H9 (cell line): ENCODE data around the gene BICDL1. TPM values are rescaled to one million over a fixed set of nuclear protein-coding genes. Genes with fewer than 3 reads are reported as not detected.

Experiments used
- DNase-seq: peaks from one replicate; pipeline ENCODE4 v3.0.0-alpha.2; 2017
- H2AFZ ChIP-seq: one replicate; pipeline ENCODE4 v1.6.1; 2013; ENCODE audit warnings: mild to moderate bottlenecking, low read length, control low read depth, moderate library complexity
- H2AK5ac ChIP-seq: 2 replicates; pipeline ENCODE4 v1.6.1; 2013; ENCODE audit warnings: low read length, control low read depth, mixed read lengths; ENCODE audit not compliant: insufficient read length
- H2BK120ac ChIP-seq: one replicate; pipeline ENCODE4 v1.6.1; 2013; ENCODE audit warnings: low read depth, mild to moderate bottlenecking, low read length, control low read depth, inconsistent platforms; ENCODE audit not compliant: poor library complexity, severe bottlenecking
- H2BK12ac ChIP-seq: 2 replicates; pipeline ENCODE4 v1.6.1; 2013; ENCODE audit warnings: low read length, control low read depth, mixed read lengths, low read depth; ENCODE audit not compliant: insufficient read length
- H2BK15ac ChIP-seq: 2 replicates; pipeline ENCODE4 v1.6.1; 2013; ENCODE audit warnings: low read depth, low read length, control low read depth
- H2BK20ac ChIP-seq: one replicate; pipeline ENCODE4 v1.6.1; 2013; ENCODE audit warnings: low read depth, mild to moderate bottlenecking, low read length, control low read depth, inconsistent platforms; ENCODE audit not compliant: poor library complexity, severe bottlenecking
- H2BK5ac ChIP-seq: 2 replicates; pipeline ENCODE4 v1.6.1; 2013; ENCODE audit warnings: low read length, control low read depth, mixed read lengths; ENCODE audit not compliant: insufficient read length
- H3K14ac ChIP-seq: 2 replicates; pipeline ENCODE4 v1.6.1; 2013; ENCODE audit warnings: low read length, control low read depth; ENCODE audit not compliant: insufficient read depth
- H3K18ac ChIP-seq: 2 replicates; pipeline ENCODE4 v1.6.1; 2013; ENCODE audit warnings: low read depth, mild to moderate bottlenecking, mixed read lengths, low read length, control low read depth; ENCODE audit not compliant: insufficient read length
- H3K23ac ChIP-seq: 2 replicates; pipeline ENCODE4 v1.6.1; 2013; ENCODE audit warnings: low read length, control low read depth, mixed read lengths, low read depth; ENCODE audit not compliant: insufficient read length
- H3K23me2 ChIP-seq: 2 replicates; pipeline ENCODE4 v1.6.1; 2013; ENCODE audit warnings: low read depth, mild to moderate bottlenecking, mixed read lengths, low read length, control low read depth; ENCODE audit not compliant: insufficient read length, poor library complexity, severe bottlenecking
- H3K27ac ChIP-seq: 2 replicates; pipeline ENCODE4 v1.5.1; 2013; ENCODE audit warnings: low read length, control low read depth, mixed read lengths, low read depth; ENCODE audit not compliant: insufficient read length
- H3K27me3 ChIP-seq: 2 replicates; pipeline ENCODE4 v1.6.1; 2013; ENCODE audit warnings: low read length, control low read depth, inconsistent platforms; ENCODE audit not compliant: insufficient read depth
- H3K4ac ChIP-seq: 2 replicates; pipeline ENCODE4 v1.6.1; 2013; ENCODE audit warnings: low read depth, mild to moderate bottlenecking, control low read depth, inconsistent platforms, low read length, moderate library complexity
- H3K4me1 ChIP-seq: 2 replicates; pipeline ENCODE4 v1.6.1; 2013; ENCODE audit warnings: low read length, control low read depth, inconsistent platforms; ENCODE audit not compliant: insufficient read depth
- H3K4me2 ChIP-seq: 2 replicates; pipeline ENCODE4 v1.6.1; 2013; ENCODE audit warnings: low read length, control low read depth, mixed read lengths; ENCODE audit not compliant: insufficient read length, insufficient read depth
- H3K56ac ChIP-seq: 2 replicates; pipeline ENCODE4 v1.6.1; 2013; ENCODE audit warnings: low read depth, mild to moderate bottlenecking, mixed read lengths, low read length, control low read depth; ENCODE audit not compliant: insufficient read length
- H3K79me1 ChIP-seq: 2 replicates; pipeline ENCODE4 v1.6.1; 2013; ENCODE audit warnings: low read depth, mild to moderate bottlenecking, moderate library complexity, low read length, control low read depth, inconsistent platforms; ENCODE audit not compliant: insufficient read depth, poor library complexity, severe bottlenecking
- H3K79me2 ChIP-seq: 2 replicates; pipeline ENCODE4 v1.6.1; 2013; ENCODE audit warnings: low read length, control low read depth, inconsistent platforms; ENCODE audit not compliant: insufficient read depth
- H3K9ac ChIP-seq: 2 replicates; pipeline ENCODE4 v1.6.1; 2013; ENCODE audit warnings: low read length, control low read depth, mixed read lengths; ENCODE audit not compliant: insufficient read length; ENCODE audit errors: extremely low read depth
- H3K9me3 ChIP-seq: one replicate; pipeline ENCODE4 v1.6.1; 2013; ENCODE audit warnings: low read depth, low read length, inconsistent platforms; ENCODE audit not compliant: control insufficient read depth
- H3T11ph ChIP-seq: one replicate; pipeline ENCODE4 v1.6.1; 2013; ENCODE audit warnings: mild to moderate bottlenecking, low read length, control low read depth, inconsistent platforms
- H4K20me1 ChIP-seq: one replicate; pipeline ENCODE4 v1.6.1; 2013; ENCODE audit not compliant: control insufficient read depth, insufficient read length, insufficient read depth
- H4K5ac ChIP-seq: 2 replicates; pipeline ENCODE4 v1.6.1; 2013; ENCODE audit warnings: low read depth, mild to moderate bottlenecking, mixed read lengths, low read length, control low read depth; ENCODE audit not compliant: insufficient read length
- H4K8ac ChIP-seq: replicated peaks from 2 replicates; pipeline ENCODE4 v1.6.1; 2013; ENCODE audit warnings: low read length, control low read depth, mixed read lengths, low read depth; ENCODE audit not compliant: insufficient read length
- H4K91ac ChIP-seq: 2 replicates; pipeline ENCODE4 v1.6.1; 2013; ENCODE audit warnings: low read depth, mild to moderate bottlenecking, moderate library complexity, mixed read lengths, low read length, control low read depth; ENCODE audit not compliant: insufficient read length
- H3K27ac Mint-ChIP-seq, 3 experiments: 2 replicates in 2 of 3; 3 replicates in 1 of 3; pipeline ENCODE4 v1.8.0; 2020 to 2021; ENCODE audit warnings: mixed read lengths in 3 of 3, mild to moderate bottlenecking in 1 of 3, moderate library complexity in 1 of 3
- H3K27me3 Mint-ChIP-seq: 2 replicates; pipeline ENCODE4 v1.8.0; 2021; ENCODE audit warnings: low read depth, mild to moderate bottlenecking, moderate library complexity, mixed read lengths
- H3K36me3 Mint-ChIP-seq, 3 experiments: 2 replicates in 2 of 3; 3 replicates in 1 of 3; pipeline ENCODE4 v1.8.0; 2020 to 2021; ENCODE audit warnings: low read depth in 3 of 3, mixed read lengths in 3 of 3; ENCODE audit not compliant: insufficient read depth in 1 of 3
- H3K4me1 Mint-ChIP-seq, 2 experiments: 2 replicates each; pipeline ENCODE4 v1.8.0; 2020; ENCODE audit warnings: mixed read lengths in 2 of 2
- H3K4me3 Mint-ChIP-seq, 2 experiments: 2 replicates in 1 of 2; 3 replicates in 1 of 2; pipeline ENCODE4 v1.8.0; 2020 to 2021; ENCODE audit warnings: mild to moderate bottlenecking in 2 of 2, mixed read lengths in 2 of 2, moderate library complexity in 1 of 2
- H3K9me3 Mint-ChIP-seq, 2 experiments: 2 replicates in 1 of 2; 3 replicates in 1 of 2; pipeline ENCODE4 v1.8.0; 2020; ENCODE audit warnings: mild to moderate bottlenecking in 2 of 2, mixed read lengths in 2 of 2, moderate library complexity in 1 of 2
- CTCF ChIP-seq: fragments of 200-600 bp; sonication (generic); conservative IDR thresholded peaks from 3 replicates; pipeline ENCODE4 v1.8.0; 2021; ENCODE audit warnings: antibody characterized with exemption, mild to moderate bottlenecking
- WGBS: extraction: QIAGEN DNeasy Blood & Tissue Kit; methylation state at CpG from one replicate; pipeline ENCODE4 v1.1.7; 2013; ENCODE audit warnings: missing lambda C conversion rate, low lambda C conversion rate, mixed read lengths; ENCODE audit not compliant: insufficient read length; ENCODE audit errors: extremely low coverage; 5-methylcytosine and 5-hydroxymethylcytosine counted together
- total RNA-seq: library from RNA; stranded (reverse); gene quantifications from 2 replicates; pipeline ENCODE4 v1.2.1, GENCODE V29; 2021

BICDL1 gene
- total RNA-seq, 1 experiment from 2014 or later = 13.8 TPM

DNA sequence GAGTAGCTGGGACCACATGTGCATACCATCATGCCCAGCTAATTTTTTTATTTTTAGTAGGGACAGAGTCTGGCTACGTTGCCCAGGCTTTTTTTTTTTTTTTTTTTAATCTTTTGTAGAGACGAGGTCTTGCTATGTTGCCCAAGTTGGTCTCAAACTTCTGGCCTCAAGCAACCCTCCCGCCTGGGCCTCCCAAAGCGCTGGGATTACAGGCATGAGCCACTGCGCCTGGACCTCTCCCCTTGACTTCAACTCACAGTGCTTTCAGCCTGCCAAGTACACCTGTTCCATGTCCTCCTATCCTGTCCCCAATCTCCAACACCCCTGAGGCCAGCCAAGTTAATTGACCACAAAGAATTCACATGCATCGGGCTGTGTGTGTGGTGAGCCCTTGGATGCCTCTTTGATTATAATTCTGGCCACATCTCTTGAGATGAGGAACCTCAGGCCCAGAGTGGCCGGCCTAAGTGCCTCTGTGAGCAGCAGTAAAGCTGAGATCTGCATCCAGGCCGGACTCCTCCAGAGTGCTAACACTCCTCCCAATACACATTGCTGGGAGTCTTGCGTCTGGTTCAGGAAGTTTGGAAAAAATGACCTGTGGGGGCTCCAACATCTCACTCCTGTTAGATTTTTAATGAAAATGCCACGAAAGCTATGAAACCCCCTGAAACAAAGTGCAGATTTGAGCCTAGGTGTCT, 120.7 kb downstream of the BICDL1 start:
- Mint-ChIP-seq H3K27me3 (no peaks in the 10 kb centered on the region), H3K36me3 (peaks cover 15 to 45% (median 24%) of the 10 kb centered on the region in 3 experiments; a peak in 6 of 7 replicates), H3K9me3 (no peaks in the 10 kb centered on the region), H3K4me1 (peaks cover 47 to 53% of the 10 kb centered on the region in 2 experiments), H3K4me3 (peak overlapping the region in 1 of 2 experiments; percentile 7; a peak in 1 of 5 replicates), H3K27ac (peak overlapping the region; percentile 27 to 73 (median 49); a peak in 5 of 7 replicates)
- no peak overlapping the region for H4K91ac ChIP-seq
- WGBS = no CpG with 5 or more reads among the region's 10 CpGs
- H3K79me2 ChIP-seq = peaks cover 18% of the 10 kb centered on the region; the same call in 1 of the 2 replicates
- no peaks in the 10 kb centered on the region for H4K20me1 ChIP-seq
- no peaks in the 10 kb centered on the region for H3K9me3 ChIP-seq
- no peak overlapping the region for H3K18ac ChIP-seq
- H2AFZ ChIP-seq = no peak overlapping the region
- no peak overlapping the region for H3K23ac ChIP-seq
- no peak overlapping the region for H4K8ac ChIP-seq
- no peak overlapping the region for H2BK15ac ChIP-seq
- TF ChIP-seq CTCF = no peak
- no peak overlapping the region for H3K4me2 ChIP-seq
- H4K5ac ChIP-seq = no peak overlapping the region
- peaks cover 5% of the 10 kb centered on the region for H3K79me1 ChIP-seq
- no peak overlapping the region for H2BK5ac ChIP-seq
- H3K56ac ChIP-seq = no peak overlapping the region
- H3K4me1 ChIP-seq = peaks cover 2% of the 10 kb centered on the region
- H2AK5ac ChIP-seq = no peak overlapping the region
- H3K4ac ChIP-seq = no peak overlapping the region
- H3T11ph ChIP-seq = no peak overlapping the region
- H3K27ac ChIP-seq = no peak overlapping the region
- DNase-seq = no peak
- H3K27me3 ChIP-seq = no peaks in the 10 kb centered on the region
- no peak overlapping the region for H3K9ac ChIP-seq
- no peaks in the 10 kb centered on the region for H3K23me2 ChIP-seq
- no peak overlapping the region for H3K14ac ChIP-seq
- no peak overlapping the region for H2BK12ac ChIP-seq
- H2BK20ac ChIP-seq = no peak overlapping the region
- no peak overlapping the region for H2BK120ac ChIP-seq
